Mammary epithelial cell (primary cell): ENCODE data around the gene BTBD9.

Experiments used
- EZH2 ChIP-seq: IDR thresholded peaks from 2 replicates; pipeline ENCODE4 v1.6.1; 2012; ENCODE audit warnings: low read length, inconsistent platforms, borderline replicate concordance
- TF ChIP-seq, protein P1 (sequence below), 2 donors: IDR thresholded peaks in 1 of 2; conservative IDR thresholded peaks in 1 of 2; 2 replicates each; pipeline ENCODE4 v1.5.1; 2011 to 2012; ENCODE audit warnings: inconsistent platforms in 2 of 2, low read length in 2 of 2, mild to moderate bottlenecking in 2 of 2, control low read depth in 1 of 2, low read depth in 1 of 2; ENCODE audit not compliant: insufficient read depth in 1 of 2; ENCODE audit errors: extremely low read depth in 1 of 2

DNA sequence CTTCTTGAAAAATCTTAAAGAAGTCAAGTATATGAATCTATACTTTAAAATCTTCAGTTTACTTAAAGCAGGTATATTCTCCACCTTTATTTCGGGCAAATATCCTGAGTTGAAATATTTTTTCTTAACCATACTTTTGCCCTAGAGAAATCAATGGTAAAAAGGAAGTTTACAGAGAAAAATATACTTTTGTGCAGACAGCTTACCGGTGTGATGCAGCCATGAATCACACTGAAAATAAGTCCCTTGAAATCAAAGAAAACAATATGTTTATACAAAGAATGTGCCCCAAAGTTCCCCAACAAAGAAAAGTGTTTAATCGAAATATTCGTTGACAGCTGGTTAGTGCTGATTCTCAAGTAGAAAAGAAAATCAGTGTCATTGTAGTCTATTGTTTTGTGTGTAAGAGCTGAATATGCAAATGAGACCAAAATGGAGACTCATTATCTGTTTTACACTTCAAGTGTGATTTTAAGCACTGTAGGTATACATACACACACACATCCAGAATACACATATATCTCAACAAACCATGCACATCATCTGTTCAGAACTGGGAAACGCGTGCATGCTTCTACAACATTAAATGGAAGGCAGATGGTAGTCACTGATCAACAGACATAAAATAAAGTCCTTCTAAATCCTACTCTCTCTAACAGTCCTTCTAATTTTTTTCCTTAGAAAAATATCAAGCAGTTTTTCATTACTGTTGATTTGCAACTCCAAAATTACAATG lies 73.3 kb downstream of the BTBD9 start:
- TF ChIP-seq, protein P1, sequence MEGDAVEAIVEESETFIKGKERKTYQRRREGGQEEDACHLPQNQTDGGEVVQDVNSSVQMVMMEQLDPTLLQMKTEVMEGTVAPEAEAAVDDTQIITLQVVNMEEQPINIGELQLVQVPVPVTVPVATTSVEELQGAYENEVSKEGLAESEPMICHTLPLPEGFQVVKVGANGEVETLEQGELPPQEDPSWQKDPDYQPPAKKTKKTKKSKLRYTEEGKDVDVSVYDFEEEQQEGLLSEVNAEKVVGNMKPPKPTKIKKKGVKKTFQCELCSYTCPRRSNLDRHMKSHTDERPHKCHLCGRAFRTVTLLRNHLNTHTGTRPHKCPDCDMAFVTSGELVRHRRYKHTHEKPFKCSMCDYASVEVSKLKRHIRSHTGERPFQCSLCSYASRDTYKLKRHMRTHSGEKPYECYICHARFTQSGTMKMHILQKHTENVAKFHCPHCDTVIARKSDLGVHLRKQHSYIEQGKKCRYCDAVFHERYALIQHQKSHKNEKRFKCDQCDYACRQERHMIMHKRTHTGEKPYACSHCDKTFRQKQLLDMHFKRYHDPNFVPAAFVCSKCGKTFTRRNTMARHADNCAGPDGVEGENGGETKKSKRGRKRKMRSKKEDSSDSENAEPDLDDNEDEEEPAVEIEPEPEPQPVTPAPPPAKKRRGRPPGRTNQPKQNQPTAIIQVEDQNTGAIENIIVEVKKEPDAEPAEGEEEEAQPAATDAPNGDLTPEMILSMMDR (conservative IDR thresholded peaks at IDR 0.05 in 1 of 2, IDR thresholded peaks at IDR 0.05 in 1 of 2; ENCODE audit: extremely low read depth in 1 of 2, insufficient read depth in 1 of 2, low read depth in 1 of 2, low read length in 2 of 2) = no peak
- no peak for TF ChIP-seq EZH2
